ENCODE results near the gene OTOGL.

DNA sequence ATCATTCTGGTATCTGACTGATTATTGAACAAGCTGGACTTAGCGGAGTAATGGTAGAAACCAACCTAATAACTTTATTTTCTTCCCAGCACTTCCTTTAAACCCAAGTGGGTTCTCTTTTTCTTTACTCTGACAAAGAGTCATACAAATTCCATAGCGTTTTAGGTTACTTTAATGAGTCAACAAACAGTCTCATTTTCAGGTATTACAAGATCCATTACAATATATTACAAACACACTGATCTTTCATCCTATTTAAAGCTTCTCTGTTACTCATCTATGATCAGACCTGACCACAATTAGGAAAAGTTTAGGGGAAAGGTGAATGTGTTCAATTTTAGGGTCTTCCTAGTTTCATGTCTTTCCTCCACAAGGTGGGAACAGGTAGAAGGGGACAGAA lies 305.3 kb downstream of the OTOGL start:
- TF ChIP-seq EZH2phosphoT487 (IDR thresholded peaks at IDR 0.05; ENCODE audit: borderline replicate concordance, low read length), result no peak
- TF ChIP-seq, protein P1, sequence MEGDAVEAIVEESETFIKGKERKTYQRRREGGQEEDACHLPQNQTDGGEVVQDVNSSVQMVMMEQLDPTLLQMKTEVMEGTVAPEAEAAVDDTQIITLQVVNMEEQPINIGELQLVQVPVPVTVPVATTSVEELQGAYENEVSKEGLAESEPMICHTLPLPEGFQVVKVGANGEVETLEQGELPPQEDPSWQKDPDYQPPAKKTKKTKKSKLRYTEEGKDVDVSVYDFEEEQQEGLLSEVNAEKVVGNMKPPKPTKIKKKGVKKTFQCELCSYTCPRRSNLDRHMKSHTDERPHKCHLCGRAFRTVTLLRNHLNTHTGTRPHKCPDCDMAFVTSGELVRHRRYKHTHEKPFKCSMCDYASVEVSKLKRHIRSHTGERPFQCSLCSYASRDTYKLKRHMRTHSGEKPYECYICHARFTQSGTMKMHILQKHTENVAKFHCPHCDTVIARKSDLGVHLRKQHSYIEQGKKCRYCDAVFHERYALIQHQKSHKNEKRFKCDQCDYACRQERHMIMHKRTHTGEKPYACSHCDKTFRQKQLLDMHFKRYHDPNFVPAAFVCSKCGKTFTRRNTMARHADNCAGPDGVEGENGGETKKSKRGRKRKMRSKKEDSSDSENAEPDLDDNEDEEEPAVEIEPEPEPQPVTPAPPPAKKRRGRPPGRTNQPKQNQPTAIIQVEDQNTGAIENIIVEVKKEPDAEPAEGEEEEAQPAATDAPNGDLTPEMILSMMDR (conservative IDR thresholded peaks at IDR 0.05; ENCODE audit: low read depth, low read length), result no peak

Data from PC-3 (cell line).